ENCODE results near the gene STK24. TPM values are rescaled to one million over a fixed set of nuclear protein-coding genes. Genes with fewer than 3 reads are reported as not detected.

STK24 gene
- total RNA-seq, 3 donors from 2014 or later, result 190 to 210 (median 204) TPM

GRCh38 chr13:98438246-98439125, 138.4 kb downstream of the STK24 start:
- intact Hi-C loops (cut with DNase I, micrococcal nuclease), result no loop called here

GRCh38 chr13:98436233-98436910, 140.5 kb downstream of the STK24 start:
- intact Hi-C loops (cut with DNase I, micrococcal nuclease), result no loop called here
- H3K36me3 ChIP-seq (ENCODE audit: low read depth), result no peaks in the 10 kb centered on the region
- H3K4me3 ChIP-seq, result no peak overlapping the region

More at GRCh38 chr13:98438246-98439125, 138.4 kb downstream of the STK24 start:
- Histone ChIP-seq H3K9me3 (no peaks in the 10 kb centered on the region), H3K36me3 (ENCODE audit: low read depth) (no peaks in the 10 kb centered on the region), H3K4me3 (no peak overlapping the region), H3K4me1 (ENCODE audit: low read depth) (no peaks in the 10 kb centered on the region)
- TF ChIP-seq CTCF (IDR thresholded peaks at IDR 0.05), result no peak
- ATAC-seq, result no peak
- no peak for DNase-seq

GRCh38 chr13:98435376-98435775, 141.5 kb downstream of the STK24 start:
- intact Hi-C loops (cut with DNase I, micrococcal nuclease), result no loop called here
- no peak for TF ChIP-seq CTCF (IDR thresholded peaks at IDR 0.05)

More at GRCh38 chr13:98436233-98436910, 140.5 kb downstream of the STK24 start:
- TF ChIP-seq CTCF (IDR thresholded peaks at IDR 0.05), result no peak
- H3K4me1 ChIP-seq (ENCODE audit: low read depth), result no peaks in the 10 kb centered on the region
- ATAC-seq (no peak), DNase-seq (no peak)
- H3K9me3 ChIP-seq, result no peaks in the 10 kb centered on the region

DNA sequence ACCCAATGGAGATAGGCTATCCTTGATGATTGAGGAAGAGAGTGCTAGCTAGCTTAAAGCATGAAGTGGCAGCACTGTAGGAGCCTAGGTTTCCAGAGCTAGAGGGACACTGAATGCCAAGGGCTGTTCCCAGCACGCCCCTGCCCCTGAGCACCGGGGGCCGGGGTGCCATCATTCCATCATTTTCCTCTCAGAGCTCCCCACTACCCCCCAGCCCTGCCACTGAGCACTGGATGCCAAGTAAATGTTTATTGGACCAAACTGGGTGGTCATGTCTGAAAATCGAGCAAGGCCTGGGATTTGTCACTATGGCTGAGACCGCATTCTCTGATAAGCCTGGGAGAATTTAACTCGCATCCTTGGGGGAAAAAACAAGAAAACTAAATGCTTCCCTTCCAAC, 142.8 kb downstream of the STK24 start:
- no peaks in the 10 kb centered on the region for H3K36me3 ChIP-seq (ENCODE audit: low read depth)
- intact Hi-C loops (cut with DNase I, micrococcal nuclease), result no loop called here
- TF ChIP-seq CTCF (IDR thresholded peaks at IDR 0.05), result no peak
- H3K9me3 ChIP-seq, result no peaks in the 10 kb centered on the region
- no peaks in the 10 kb centered on the region for H3K4me1 ChIP-seq (ENCODE audit: low read depth)
- no peak for ATAC-seq
- no peak overlapping the region for H3K4me3 ChIP-seq
- no peak for DNase-seq

More at GRCh38 chr13:98435376-98435775, 141.5 kb downstream of the STK24 start:
- ATAC-seq (no peak), DNase-seq (no peak)
- H3K9me3 ChIP-seq, result no peaks in the 10 kb centered on the region
- no peak overlapping the region for H3K4me3 ChIP-seq
- no peaks in the 10 kb centered on the region for H3K36me3 ChIP-seq (ENCODE audit: low read depth)
- no peaks in the 10 kb centered on the region for H3K4me1 ChIP-seq (ENCODE audit: low read depth)

DNA sequence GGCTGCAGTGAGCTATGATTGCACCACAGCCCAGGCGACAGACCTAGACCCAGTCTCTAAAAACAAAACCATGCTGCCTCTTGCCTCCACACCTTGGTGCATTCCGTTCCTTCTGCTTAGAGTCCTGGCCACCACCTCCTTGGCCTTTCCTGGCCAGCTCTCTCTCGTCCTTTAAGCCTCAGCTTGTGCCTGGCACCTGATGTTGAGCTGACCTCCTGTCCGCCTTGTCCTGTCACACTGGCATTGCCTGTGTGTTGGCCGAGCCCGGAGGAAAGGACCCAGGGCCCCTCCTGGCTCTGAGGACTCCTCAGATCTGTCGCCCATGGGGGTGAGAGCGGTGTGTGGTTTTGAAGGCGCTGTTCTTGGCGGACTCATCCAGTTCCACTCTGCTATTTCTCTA, 143.3 kb downstream of the STK24 start:
- no peaks in the 10 kb centered on the region for H3K9me3 ChIP-seq
- H3K4me1 ChIP-seq (ENCODE audit: low read depth), result no peaks in the 10 kb centered on the region
- no peak overlapping the region for H3K4me3 ChIP-seq
- TF ChIP-seq CTCF (IDR thresholded peaks at IDR 0.05), result no peak
- intact Hi-C loops (cut with DNase I, micrococcal nuclease), result no loop called here
- no peaks in the 10 kb centered on the region for H3K36me3 ChIP-seq (ENCODE audit: low read depth)
- ATAC-seq, result no peak
- no peak for DNase-seq
